HepG2 (cell line): Measurements from ENCODE around the gene TRPM5. TPM values are rescaled to one million over a fixed set of nuclear protein-coding genes. Genes with fewer than 3 reads are reported as not detected.

Experiments
- CCDC6 ChIP-seq: sonication (generic); formaldehyde crosslinking; IDR thresholded peaks from 2 replicates; pipeline ENCODE4 v1.8.1; 2022; ENCODE audit warnings: mild to moderate bottlenecking, missing genetic modification reagents, moderate library complexity
- HDAC2 ChIP-seq: sonication (generic); formaldehyde crosslinking; IDR thresholded peaks from 2 replicates; pipeline ENCODE4 v1.4.0; 2020; ENCODE audit warnings: missing genetic modification reagents
- HOXA7 ChIP-seq: sonication (generic); formaldehyde crosslinking; IDR thresholded peaks from 2 replicates; pipeline ENCODE4 v1.8.1; 2022; ENCODE audit warnings: mild to moderate bottlenecking, missing genetic modification reagents, moderate library complexity
- MED13 ChIP-seq: sonication (generic); formaldehyde crosslinking; IDR thresholded peaks from 2 replicates; pipeline ENCODE4 v1.5.0; 2020; ENCODE audit warnings: missing genetic modification reagents
- MTERF4 ChIP-seq: sonication (generic); formaldehyde crosslinking; IDR thresholded peaks from 2 replicates; pipeline ENCODE4 v1.8.0; 2023; ENCODE audit warnings: mild to moderate bottlenecking, missing genetic modification reagents
- NFE2L1 ChIP-seq: sonication (generic); formaldehyde crosslinking; IDR thresholded peaks from 2 replicates; pipeline ENCODE4 v1.4.0; 2020; ENCODE audit warnings: missing genetic modification reagents, mild to moderate bottlenecking, borderline replicate concordance
- RBM39 ChIP-seq: fragments of 200-400 bp; formaldehyde crosslinking; IDR thresholded peaks from one replicate; pipeline ENCODE4 v1.6.1; 2018; ENCODE audit warnings: antibody characterized with exemption, mild to moderate bottlenecking, low read depth, low read length; ENCODE audit not compliant: poor library complexity, severe bottlenecking
- TARDBP ChIP-seq: sonication (generic); formaldehyde crosslinking; IDR thresholded peaks from 2 replicates; pipeline ENCODE4 v1.8.0; 2022; ENCODE audit warnings: mild to moderate bottlenecking, missing genetic modification reagents
- ZBTB21 ChIP-seq: sonication (generic); formaldehyde crosslinking; IDR thresholded peaks from 2 replicates; pipeline ENCODE4 v1.4.0; 2020; ENCODE audit warnings: missing genetic modification reagents
- ZC3H4 ChIP-seq: sonication (generic); formaldehyde crosslinking; IDR thresholded peaks from 2 replicates; pipeline ENCODE4 v1.4.0; 2020; ENCODE audit warnings: missing genetic modification reagents, borderline replicate concordance
- ZFP90 ChIP-seq: sonication (generic); formaldehyde crosslinking; IDR thresholded peaks from 2 replicates; pipeline ENCODE4 v1.8.0; 2022; ENCODE audit warnings: missing genetic modification reagents, mild to moderate bottlenecking, inconsistent platforms, borderline replicate concordance
- ZNF768 ChIP-seq: sonication (generic); formaldehyde crosslinking; IDR thresholded peaks from 2 replicates; pipeline ENCODE4 v1.4.0; 2020; ENCODE audit warnings: missing genetic modification reagents
- polyA plus RNA-seq, 8 experiments: library from polyadenylated mRNA; depleted of rRNA in 3 of 8; stranded (reverse) in 7 of 8; unstranded in 1 of 8; fragments of >200 nt; fragmentation: Illumina TruSeq in 4 of 8; extraction: Trizol in 4 of 8; gene quantifications; 2 replicates each; pipeline versions ENCODE4 v1.2.1 to v1.2.3, GENCODE V29; 2011 to 2016; ENCODE audit warnings: low read depth in 4 of 8, missing spikeins in 1 of 8, mixed read lengths in 1 of 8; ENCODE audit not compliant: insufficient read depth in 1 of 8
- total RNA-seq, 5 experiments: library from RNA; depleted of rRNA; stranded (reverse); fragments of >200 nt; fragmentation: Illumina TruSeq; extraction: Trizol; gene quantifications; 2 replicates each; pipeline ENCODE4 v1.2.3, GENCODE V29; 2016; ENCODE audit warnings: low read depth in 1 of 5
- TF ChIP-seq, protein P1 (sequence below): sonication (generic); formaldehyde crosslinking; IDR thresholded peaks from 2 replicates; pipeline ENCODE4 v1.5.1; 2020; ENCODE audit warnings: mild to moderate bottlenecking, missing genetic modification reagents, moderate library complexity
- TF ChIP-seq, protein P2 (sequence below): IDR thresholded peaks from 2 replicates; pipeline ENCODE4 v1.6.1; 2012; ENCODE audit warnings: low read depth, low read length, improper control_type of control experiment
- TF ChIP-seq, protein P3 (sequence below): sonication (generic); formaldehyde crosslinking; IDR thresholded peaks from 2 replicates; pipeline ENCODE4 v1.9.0; 2021; ENCODE audit warnings: mild to moderate bottlenecking, missing genetic modification reagents

TRPM5 gene
- total and polyA plus RNA-seq, 2 of the 13 experiments (the other 11 are each of a cell fraction or from before 2014, with no cell fraction given): 0.12 TPM; not detected in 1

- TF ChIP-seq, protein P1, sequence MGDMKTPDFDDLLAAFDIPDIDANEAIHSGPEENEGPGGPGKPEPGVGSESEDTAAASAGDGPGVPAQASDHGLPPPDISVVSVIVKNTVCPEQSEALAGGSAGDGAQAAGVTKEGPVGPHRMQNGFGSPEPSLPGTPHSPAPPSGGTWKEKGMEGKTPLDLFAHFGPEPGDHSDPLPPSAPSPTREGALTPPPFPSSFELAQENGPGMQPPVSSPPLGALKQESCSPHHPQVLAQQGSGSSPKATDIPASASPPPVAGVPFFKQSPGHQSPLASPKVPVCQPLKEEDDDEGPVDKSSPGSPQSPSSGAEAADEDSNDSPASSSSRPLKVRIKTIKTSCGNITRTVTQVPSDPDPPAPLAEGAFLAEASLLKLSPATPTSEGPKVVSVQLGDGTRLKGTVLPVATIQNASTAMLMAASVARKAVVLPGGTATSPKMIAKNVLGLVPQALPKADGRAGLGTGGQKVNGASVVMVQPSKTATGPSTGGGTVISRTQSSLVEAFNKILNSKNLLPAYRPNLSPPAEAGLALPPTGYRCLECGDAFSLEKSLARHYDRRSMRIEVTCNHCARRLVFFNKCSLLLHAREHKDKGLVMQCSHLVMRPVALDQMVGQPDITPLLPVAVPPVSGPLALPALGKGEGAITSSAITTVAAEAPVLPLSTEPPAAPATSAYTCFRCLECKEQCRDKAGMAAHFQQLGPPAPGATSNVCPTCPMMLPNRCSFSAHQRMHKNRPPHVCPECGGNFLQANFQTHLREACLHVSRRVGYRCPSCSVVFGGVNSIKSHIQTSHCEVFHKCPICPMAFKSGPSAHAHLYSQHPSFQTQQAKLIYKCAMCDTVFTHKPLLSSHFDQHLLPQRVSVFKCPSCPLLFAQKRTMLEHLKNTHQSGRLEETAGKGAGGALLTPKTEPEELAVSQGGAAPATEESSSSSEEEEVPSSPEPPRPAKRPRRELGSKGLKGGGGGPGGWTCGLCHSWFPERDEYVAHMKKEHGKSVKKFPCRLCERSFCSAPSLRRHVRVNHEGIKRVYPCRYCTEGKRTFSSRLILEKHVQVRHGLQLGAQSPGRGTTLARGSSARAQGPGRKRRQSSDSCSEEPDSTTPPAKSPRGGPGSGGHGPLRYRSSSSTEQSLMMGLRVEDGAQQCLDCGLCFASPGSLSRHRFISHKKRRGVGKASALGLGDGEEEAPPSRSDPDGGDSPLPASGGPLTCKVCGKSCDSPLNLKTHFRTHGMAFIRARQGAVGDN (CRISPR knock-in tag): peak; percentile 98
- TF ChIP-seq NFE2L1 (CRISPR knock-in tag) (0 out of 2 replicates have a peak, but pooled peaks have one; percentile 55), CCDC6 (CRISPR knock-in tag) (peak; percentile 82; the same call in 1 of the 2 replicates), TARDBP (CRISPR knock-in tag) (peak; percentile 76; the same call in 1 of the 2 replicates), ZBTB21 (CRISPR knock-in tag) (peak; percentile 99), MTERF4 (no peak; the same call in 1 of the 2 replicates), ZFP90 (CRISPR knock-in tag) (no peak; the same call in none of the 2 replicates), HOXA7 (CRISPR knock-in tag) (no peak), MED13 (CRISPR knock-in tag) (no peak; the same call in 1 of the 2 replicates), HDAC2 (CRISPR knock-in tag) (peak; percentile 87), ZNF768 (CRISPR knock-in tag) (peak; percentile 71; the same call in 1 of the 2 replicates), ZC3H4 (CRISPR knock-in tag) (no peak), RBM39 (no peak)
- TF ChIP-seq, protein P2, sequence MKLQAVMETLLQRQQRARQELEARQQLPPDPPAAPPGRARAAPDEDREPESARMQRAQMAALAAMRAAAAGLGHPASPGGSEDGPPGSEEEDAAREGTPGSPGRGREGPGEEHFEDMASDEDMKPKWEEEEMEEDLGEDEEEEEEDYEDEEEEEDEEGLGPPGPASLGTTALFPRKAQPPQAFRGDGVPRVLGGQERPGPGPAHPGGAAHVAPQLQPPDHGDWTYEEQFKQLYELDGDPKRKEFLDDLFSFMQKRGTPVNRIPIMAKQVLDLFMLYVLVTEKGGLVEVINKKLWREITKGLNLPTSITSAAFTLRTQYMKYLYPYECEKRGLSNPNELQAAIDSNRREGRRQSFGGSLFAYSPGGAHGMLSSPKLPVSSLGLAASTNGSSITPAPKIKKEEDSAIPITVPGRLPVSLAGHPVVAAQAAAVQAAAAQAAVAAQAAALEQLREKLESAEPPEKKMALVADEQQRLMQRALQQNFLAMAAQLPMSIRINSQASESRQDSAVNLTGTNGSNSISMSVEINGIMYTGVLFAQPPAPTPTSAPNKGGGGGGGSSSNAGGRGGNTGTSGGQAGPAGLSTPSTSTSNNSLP: no peak
- TF ChIP-seq, protein P3, sequence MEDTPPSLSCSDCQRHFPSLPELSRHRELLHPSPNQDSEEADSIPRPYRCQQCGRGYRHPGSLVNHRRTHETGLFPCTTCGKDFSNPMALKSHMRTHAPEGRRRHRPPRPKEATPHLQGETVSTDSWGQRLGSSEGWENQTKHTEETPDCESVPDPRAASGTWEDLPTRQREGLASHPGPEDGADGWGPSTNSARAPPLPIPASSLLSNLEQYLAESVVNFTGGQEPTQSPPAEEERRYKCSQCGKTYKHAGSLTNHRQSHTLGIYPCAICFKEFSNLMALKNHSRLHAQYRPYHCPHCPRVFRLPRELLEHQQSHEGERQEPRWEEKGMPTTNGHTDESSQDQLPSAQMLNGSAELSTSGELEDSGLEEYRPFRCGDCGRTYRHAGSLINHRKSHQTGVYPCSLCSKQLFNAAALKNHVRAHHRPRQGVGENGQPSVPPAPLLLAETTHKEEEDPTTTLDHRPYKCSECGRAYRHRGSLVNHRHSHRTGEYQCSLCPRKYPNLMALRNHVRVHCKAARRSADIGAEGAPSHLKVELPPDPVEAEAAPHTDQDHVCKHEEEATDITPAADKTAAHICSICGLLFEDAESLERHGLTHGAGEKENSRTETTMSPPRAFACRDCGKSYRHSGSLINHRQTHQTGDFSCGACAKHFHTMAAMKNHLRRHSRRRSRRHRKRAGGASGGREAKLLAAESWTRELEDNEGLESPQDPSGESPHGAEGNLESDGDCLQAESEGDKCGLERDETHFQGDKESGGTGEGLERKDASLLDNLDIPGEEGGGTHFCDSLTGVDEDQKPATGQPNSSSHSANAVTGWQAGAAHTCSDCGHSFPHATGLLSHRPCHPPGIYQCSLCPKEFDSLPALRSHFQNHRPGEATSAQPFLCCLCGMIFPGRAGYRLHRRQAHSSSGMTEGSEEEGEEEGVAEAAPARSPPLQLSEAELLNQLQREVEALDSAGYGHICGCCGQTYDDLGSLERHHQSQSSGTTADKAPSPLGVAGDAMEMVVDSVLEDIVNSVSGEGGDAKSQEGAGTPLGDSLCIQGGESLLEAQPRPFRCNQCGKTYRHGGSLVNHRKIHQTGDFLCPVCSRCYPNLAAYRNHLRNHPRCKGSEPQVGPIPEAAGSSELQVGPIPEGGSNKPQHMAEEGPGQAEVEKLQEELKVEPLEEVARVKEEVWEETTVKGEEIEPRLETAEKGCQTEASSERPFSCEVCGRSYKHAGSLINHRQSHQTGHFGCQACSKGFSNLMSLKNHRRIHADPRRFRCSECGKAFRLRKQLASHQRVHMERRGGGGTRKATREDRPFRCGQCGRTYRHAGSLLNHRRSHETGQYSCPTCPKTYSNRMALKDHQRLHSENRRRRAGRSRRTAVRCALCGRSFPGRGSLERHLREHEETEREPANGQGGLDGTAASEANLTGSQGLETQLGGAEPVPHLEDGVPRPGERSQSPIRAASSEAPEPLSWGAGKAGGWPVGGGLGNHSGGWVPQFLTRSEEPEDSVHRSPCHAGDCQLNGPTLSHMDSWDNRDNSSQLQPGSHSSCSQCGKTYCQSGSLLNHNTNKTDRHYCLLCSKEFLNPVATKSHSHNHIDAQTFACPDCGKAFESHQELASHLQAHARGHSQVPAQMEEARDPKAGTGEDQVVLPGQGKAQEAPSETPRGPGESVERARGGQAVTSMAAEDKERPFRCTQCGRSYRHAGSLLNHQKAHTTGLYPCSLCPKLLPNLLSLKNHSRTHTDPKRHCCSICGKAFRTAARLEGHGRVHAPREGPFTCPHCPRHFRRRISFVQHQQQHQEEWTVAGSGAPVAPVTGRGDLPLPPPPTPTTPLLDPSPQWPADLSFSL (CRISPR knock-in tag): no peak
Measured at GRCh38 chr11:2400069-2400761, 44.1 kb downstream of the TRPM5 start, which contains the start of gene TSSC4 (continued).
